OCI-LY7 (cell line): ENCODE results near the gene PIGL.

Experiments
- CTCF ChIP-seq: fragments of 200-600 bp; sonication (generic); conservative IDR thresholded peaks from 2 replicates; pipeline ENCODE4 v1.5.1; 2014; ENCODE audit warnings: mild to moderate bottlenecking, antibody characterized with exemption, low read length, moderate library complexity, mixed read lengths
- EZH2phosphoT487 ChIP-seq: fragments of 200-600 bp; sonication (generic); IDR thresholded peaks from 2 replicates; pipeline ENCODE4 v1.6.1; 2018; ENCODE audit warnings: low read depth, borderline replicate concordance, mild to moderate bottlenecking, mixed run types, antibody characterized with exemption, low read length, moderate library complexity, mixed read lengths

- TF ChIP-seq CTCF (no peak), EZH2phosphoT487 (no peak)
These were observed 26.4 kb downstream of the PIGL start for GRCh38 chr17:16243385-16243784.
